ENCODE measurements around the gene SIVA1. TPM values are rescaled to one million over a fixed set of nuclear protein-coding genes. Genes with fewer than 3 reads are reported as not detected.

Gene SIVA1
- total RNA-seq, 1 donor from 2014 or later = 52.3 TPM

DNA sequence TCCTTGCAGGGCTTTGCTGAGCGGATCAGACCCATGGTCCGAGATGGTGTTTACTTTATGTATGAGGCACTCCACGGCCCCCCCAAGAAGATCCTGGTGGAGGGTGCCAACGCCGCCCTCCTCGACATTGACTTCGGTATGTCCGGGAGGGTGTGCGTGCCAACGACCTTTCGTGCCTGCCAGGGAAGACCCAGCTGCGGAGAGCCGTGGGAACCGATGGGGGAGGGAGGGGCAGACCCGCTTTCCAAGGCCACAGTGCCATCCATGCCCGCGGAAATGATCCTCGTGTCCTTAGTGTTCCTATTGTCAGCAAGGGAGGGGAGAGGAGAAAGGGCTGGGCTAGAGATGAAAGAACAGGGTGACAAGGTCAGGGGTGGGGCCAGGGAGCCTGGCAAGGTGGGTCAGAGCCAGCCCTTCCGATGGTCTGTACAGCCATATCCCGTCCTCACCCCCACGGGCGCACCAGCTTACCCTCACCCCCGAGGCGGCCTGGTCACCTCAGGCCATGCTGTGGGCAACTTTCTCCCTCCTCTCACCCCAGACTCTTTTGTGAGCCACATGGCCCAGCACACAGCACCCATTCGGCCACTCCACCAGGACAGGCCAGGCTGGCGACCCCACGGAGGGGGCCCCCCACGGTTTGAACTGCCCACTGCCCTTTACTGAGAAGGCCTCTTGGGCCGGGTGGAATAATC is 11.7 kb upstream of the SIVA1 start:
- Mint-ChIP-seq H3K27ac (ENCODE audit: unreplicated experiment) (no peak overlapping the region), H3K4me3 (ENCODE audit: unreplicated experiment) (no peak overlapping the region), H3K9me3 (ENCODE audit: unreplicated experiment) (no peaks in the 10 kb centered on the region), H3K36me3 (ENCODE audit: unreplicated experiment) (no peaks in the 10 kb centered on the region), H3K4me1 (ENCODE audit: unreplicated experiment) (peaks cover 11% of the 10 kb centered on the region), H3K27me3 (ENCODE audit: unreplicated experiment) (no peaks in the 10 kb centered on the region)
- no peak for DNase-seq (ENCODE audit: extremely low spot score, unreplicated experiment)
- TF ChIP-seq, protein P1, sequence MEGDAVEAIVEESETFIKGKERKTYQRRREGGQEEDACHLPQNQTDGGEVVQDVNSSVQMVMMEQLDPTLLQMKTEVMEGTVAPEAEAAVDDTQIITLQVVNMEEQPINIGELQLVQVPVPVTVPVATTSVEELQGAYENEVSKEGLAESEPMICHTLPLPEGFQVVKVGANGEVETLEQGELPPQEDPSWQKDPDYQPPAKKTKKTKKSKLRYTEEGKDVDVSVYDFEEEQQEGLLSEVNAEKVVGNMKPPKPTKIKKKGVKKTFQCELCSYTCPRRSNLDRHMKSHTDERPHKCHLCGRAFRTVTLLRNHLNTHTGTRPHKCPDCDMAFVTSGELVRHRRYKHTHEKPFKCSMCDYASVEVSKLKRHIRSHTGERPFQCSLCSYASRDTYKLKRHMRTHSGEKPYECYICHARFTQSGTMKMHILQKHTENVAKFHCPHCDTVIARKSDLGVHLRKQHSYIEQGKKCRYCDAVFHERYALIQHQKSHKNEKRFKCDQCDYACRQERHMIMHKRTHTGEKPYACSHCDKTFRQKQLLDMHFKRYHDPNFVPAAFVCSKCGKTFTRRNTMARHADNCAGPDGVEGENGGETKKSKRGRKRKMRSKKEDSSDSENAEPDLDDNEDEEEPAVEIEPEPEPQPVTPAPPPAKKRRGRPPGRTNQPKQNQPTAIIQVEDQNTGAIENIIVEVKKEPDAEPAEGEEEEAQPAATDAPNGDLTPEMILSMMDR (IDR thresholded peaks at IDR 0.05) = no peak

DNA sequence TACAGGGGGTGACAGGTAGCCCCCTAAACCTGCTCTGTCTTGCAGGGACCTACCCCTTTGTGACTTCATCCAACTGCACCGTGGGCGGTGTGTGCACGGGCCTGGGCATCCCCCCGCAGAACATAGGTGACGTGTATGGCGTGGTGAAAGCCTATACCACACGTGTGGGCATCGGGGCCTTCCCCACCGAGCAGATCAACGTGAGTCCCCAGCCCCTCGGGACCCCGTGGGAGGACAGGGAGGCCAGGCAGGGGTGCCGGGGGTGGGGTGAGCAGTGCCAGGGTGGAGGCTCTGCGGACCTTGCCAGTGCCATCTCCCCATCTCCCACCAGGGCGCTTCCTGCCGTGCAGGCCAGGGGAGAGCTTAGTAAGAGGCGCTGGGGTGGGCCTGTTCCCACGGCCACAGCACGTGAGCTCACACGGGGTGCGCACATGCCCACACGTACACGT is 11.1 kb upstream of the SIVA1 start:
- Mint-ChIP-seq H3K4me3 (ENCODE audit: unreplicated experiment) (no peak overlapping the region), H3K9me3 (ENCODE audit: unreplicated experiment) (no peaks in the 10 kb centered on the region), H3K27me3 (ENCODE audit: unreplicated experiment) (no peaks in the 10 kb centered on the region), H3K36me3 (ENCODE audit: unreplicated experiment) (no peaks in the 10 kb centered on the region), H3K4me1 (ENCODE audit: unreplicated experiment) (peaks cover 10% of the 10 kb centered on the region), H3K27ac (ENCODE audit: unreplicated experiment) (no peak overlapping the region)
- DNase-seq (ENCODE audit: extremely low spot score, unreplicated experiment) = no peak
- TF ChIP-seq, protein P1 (IDR thresholded peaks at IDR 0.05) = no peak

DNA sequence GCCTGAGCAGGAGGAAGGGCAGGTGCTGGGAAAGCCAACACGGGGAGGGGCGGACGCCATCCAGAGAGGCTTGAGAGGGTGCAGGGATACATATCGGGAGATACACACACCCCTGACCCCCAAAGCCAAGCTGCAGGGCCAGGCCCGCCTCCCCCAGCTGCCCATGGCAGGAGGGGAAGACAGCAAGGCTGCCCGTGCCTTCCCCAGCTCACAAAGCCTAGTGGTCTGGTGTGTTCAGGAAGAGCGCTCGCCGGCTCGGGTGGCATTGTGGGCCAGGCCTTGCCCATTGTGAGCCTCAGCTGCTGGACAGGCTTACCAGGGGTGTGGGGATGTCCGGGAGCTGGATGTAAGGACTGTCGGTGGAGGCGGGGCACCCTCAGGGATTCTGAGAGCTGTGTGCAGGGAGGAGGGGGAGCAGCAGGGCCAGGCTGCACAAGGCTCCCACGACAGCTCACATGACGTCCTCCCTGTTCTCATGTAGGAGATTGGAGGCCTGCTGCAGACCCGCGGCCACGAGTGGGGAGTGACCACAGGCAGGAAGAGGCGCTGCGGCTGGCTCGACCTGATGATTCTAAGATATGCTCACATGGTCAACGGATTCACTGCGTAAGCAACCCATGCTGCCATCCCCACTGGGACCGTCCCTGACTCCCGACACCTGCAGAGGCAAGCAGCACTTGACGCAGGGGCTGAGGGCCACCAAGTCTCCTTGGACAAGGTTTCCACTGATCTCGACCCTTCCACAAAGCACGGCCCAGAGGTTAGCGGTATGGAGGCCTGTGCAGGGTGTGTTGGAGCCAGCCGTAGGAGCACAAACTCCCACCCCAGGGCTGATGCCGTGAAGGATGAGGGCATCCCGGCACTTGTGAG is 10.1 kb upstream of the SIVA1 start:
- no peak for DNase-seq (ENCODE audit: extremely low spot score, unreplicated experiment)
- TF ChIP-seq, protein P1 (IDR thresholded peaks at IDR 0.05) = no peak
- Mint-ChIP-seq H3K27me3 (ENCODE audit: unreplicated experiment) (no peaks in the 10 kb centered on the region), H3K4me3 (ENCODE audit: unreplicated experiment) (no peak overlapping the region), H3K27ac (ENCODE audit: unreplicated experiment) (no peak overlapping the region), H3K4me1 (ENCODE audit: unreplicated experiment) (peaks cover 12% of the 10 kb centered on the region), H3K36me3 (ENCODE audit: unreplicated experiment) (no peaks in the 10 kb centered on the region), H3K9me3 (ENCODE audit: unreplicated experiment) (no peaks in the 10 kb centered on the region)

DNA sequence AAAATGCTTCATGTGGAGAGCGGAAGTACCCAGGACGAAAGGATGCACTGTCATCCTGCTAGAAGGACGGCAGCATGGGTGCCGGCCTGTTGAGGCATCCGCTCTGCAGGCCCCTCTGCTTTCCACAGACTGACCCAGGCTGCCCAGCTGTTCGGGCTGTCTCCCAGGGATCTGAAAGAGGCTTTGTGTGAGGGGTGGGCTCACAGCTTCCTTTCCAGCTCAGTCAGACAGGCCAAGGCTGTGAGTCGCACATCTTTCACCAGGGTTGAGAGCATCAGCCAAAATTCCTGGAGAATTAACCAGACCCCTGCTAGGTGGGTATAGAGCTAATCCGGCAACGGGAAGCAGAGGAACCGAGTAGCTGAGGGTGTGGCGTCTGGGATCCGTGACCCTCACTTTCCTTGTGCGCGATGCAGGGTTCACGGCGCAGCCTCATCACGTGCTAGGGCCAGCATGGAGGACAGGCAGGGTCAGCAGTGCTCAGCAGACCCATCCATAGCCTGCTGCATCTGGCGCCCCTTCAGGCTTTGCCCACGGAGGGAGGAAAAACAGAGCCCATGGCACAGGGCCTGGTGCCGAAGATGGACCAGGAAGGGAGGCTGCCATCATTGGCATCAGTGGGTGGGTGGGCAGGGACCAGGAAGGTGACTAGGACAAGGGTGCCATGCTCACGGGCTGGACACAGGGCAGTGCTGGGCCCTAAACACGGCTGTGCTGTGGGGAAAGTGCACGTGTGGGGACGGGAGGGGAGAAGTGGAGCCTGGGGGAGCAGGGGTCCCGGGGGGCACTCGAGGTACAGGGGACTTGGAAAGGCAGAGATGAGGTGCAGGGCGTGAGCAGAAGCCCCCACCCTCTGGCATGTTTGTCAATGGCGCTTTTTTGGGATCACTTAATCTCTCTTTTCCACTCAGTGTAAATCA is 9.2 kb upstream of the SIVA1 start:
- H3K27ac Mint-ChIP-seq (ENCODE audit: unreplicated experiment) = no peak overlapping the region
- no peaks in the 10 kb centered on the region for H3K27me3 Mint-ChIP-seq (ENCODE audit: unreplicated experiment)
- peaks cover 21% of the 10 kb centered on the region for H3K4me1 Mint-ChIP-seq (ENCODE audit: unreplicated experiment)
- TF ChIP-seq, protein P1 (IDR thresholded peaks at IDR 0.05) = no peak
- no peaks in the 10 kb centered on the region for H3K36me3 Mint-ChIP-seq (ENCODE audit: unreplicated experiment)
- H3K9me3 Mint-ChIP-seq (ENCODE audit: unreplicated experiment) = no peaks in the 10 kb centered on the region
- H3K4me3 Mint-ChIP-seq (ENCODE audit: unreplicated experiment) = no peak overlapping the region
- DNase-seq (ENCODE audit: extremely low spot score, unreplicated experiment) = no peak

Measured in osteocyte (in vitro differentiated cells).